Measurements from ENCODE around the gene SRPK2. TPM values are rescaled to one million over a fixed set of nuclear protein-coding genes. Genes with fewer than 3 reads are reported as not detected.

The SRPK2 gene
- total RNA-seq, 1 experiment from 2014 or later, result 50.5 TPM

DNA sequence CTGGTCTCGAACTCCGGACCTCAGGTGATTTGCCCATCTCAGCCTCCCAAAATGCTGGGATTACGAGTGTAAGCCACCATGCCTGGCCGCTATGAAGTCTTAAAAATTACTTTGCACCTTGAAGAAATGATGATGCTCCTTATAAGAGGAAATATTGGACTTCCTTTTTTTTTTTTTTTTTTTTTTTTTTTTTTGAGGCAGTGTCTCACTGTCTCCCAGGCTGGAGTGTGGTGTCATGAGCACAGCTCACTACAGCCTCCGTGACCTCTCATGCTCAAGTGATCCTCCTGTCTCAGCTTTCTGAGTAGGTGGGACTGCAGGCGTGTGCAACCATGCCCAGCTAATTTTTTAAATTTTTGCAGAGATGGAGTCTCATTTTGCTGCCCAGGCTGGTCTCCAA is 309.4 kb downstream of the SRPK2 start:
- H3K36me3 Mint-ChIP-seq, result peaks cover 80% of the 10 kb centered on the region
- POLR2A ChIA-PET, result no interaction called here
- H3K4me3 Mint-ChIP-seq, result no peak overlapping the region
- no peak for ATAC-seq
- no peaks in the 10 kb centered on the region for H3K27me3 Mint-ChIP-seq (ENCODE audit: low read depth)
- no peaks in the 10 kb centered on the region for H3K9me3 Mint-ChIP-seq
- DNase-seq (ENCODE audit: low spot score), result no peak
- CTCF ChIA-PET, result interaction anchor here (0.6 kb wide), 1 partner anchor 107 kb away, joined by 3 read pairs; no protein-coding TSS in a partner anchor
- TF ChIP-seq EMX1 (CRISPR knock-in tag; IDR thresholded peaks at IDR 0.05) (no peak), NFYB (CRISPR knock-in tag; conservative IDR thresholded peaks at IDR 0.05; ENCODE audit: low read depth) (no peak), CBFB (CRISPR knock-in tag; IDR thresholded peaks at IDR 0.05; ENCODE audit: low read depth) (no peak), IRF1 (CRISPR knock-in tag; IDR thresholded peaks at IDR 0.05) (no peak), NFE2L1 (CRISPR knock-in tag; IDR thresholded peaks at IDR 0.05) (no peak), JUN (CRISPR knock-in tag; IDR thresholded peaks at IDR 0.05) (no peak), NFATC4 (CRISPR knock-in tag; IDR thresholded peaks at IDR 0.05) (no peak)
- TF ChIP-seq, protein P1, sequence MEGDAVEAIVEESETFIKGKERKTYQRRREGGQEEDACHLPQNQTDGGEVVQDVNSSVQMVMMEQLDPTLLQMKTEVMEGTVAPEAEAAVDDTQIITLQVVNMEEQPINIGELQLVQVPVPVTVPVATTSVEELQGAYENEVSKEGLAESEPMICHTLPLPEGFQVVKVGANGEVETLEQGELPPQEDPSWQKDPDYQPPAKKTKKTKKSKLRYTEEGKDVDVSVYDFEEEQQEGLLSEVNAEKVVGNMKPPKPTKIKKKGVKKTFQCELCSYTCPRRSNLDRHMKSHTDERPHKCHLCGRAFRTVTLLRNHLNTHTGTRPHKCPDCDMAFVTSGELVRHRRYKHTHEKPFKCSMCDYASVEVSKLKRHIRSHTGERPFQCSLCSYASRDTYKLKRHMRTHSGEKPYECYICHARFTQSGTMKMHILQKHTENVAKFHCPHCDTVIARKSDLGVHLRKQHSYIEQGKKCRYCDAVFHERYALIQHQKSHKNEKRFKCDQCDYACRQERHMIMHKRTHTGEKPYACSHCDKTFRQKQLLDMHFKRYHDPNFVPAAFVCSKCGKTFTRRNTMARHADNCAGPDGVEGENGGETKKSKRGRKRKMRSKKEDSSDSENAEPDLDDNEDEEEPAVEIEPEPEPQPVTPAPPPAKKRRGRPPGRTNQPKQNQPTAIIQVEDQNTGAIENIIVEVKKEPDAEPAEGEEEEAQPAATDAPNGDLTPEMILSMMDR (IDR thresholded peaks at IDR 0.05), result no peak
- H3K27ac Mint-ChIP-seq, result no peak overlapping the region
- no peaks in the 10 kb centered on the region for H3K4me1 Mint-ChIP-seq

- no peaks in the 10 kb centered on the region for H3K27me3 Mint-ChIP-seq (ENCODE audit: low read depth)
- peaks cover 75% of the 10 kb centered on the region for H3K36me3 Mint-ChIP-seq
- POLR2A ChIA-PET, result no interaction called here
Measured at GRCh38 chr7:105073143-105073542, 315.6 kb downstream of the SRPK2 start.

GRCh38 chr7:105068886-105069285 is 319.8 kb downstream of the SRPK2 start:
- no peak overlapping the region for H3K4me3 Mint-ChIP-seq
- no peak for ATAC-seq
- POLR2A ChIA-PET, result no interaction called here
- no peak for DNase-seq (ENCODE audit: low spot score)
- no peaks in the 10 kb centered on the region for H3K9me3 Mint-ChIP-seq
- CTCF ChIA-PET, result interaction anchor here (0.9 kb wide), 1 partner anchor 87 kb away, joined by 3 read pairs; no protein-coding TSS in a partner anchor
- H3K4me1 Mint-ChIP-seq, result no peaks in the 10 kb centered on the region
- no peaks in the 10 kb centered on the region for H3K27me3 Mint-ChIP-seq (ENCODE audit: low read depth)
- peaks cover 51% of the 10 kb centered on the region for H3K36me3 Mint-ChIP-seq
- no peak overlapping the region for H3K27ac Mint-ChIP-seq
- TF ChIP-seq, protein P2, sequence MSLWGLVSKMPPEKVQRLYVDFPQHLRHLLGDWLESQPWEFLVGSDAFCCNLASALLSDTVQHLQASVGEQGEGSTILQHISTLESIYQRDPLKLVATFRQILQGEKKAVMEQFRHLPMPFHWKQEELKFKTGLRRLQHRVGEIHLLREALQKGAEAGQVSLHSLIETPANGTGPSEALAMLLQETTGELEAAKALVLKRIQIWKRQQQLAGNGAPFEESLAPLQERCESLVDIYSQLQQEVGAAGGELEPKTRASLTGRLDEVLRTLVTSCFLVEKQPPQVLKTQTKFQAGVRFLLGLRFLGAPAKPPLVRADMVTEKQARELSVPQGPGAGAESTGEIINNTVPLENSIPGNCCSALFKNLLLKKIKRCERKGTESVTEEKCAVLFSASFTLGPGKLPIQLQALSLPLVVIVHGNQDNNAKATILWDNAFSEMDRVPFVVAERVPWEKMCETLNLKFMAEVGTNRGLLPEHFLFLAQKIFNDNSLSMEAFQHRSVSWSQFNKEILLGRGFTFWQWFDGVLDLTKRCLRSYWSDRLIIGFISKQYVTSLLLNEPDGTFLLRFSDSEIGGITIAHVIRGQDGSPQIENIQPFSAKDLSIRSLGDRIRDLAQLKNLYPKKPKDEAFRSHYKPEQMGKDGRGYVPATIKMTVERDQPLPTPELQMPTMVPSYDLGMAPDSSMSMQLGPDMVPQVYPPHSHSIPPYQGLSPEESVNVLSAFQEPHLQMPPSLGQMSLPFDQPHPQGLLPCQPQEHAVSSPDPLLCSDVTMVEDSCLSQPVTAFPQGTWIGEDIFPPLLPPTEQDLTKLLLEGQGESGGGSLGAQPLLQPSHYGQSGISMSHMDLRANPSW (CRISPR knock-in tag; conservative IDR thresholded peaks at IDR 0.05; ENCODE audit: low read depth), result no peak
- TF ChIP-seq ZNF532 (CRISPR knock-in tag; IDR thresholded peaks at IDR 0.05; ENCODE audit: borderline replicate concordance) (no peak), ATF3 (CRISPR knock-in tag; conservative IDR thresholded peaks at IDR 0.05) (no peak)
- TF ChIP-seq, protein P3, sequence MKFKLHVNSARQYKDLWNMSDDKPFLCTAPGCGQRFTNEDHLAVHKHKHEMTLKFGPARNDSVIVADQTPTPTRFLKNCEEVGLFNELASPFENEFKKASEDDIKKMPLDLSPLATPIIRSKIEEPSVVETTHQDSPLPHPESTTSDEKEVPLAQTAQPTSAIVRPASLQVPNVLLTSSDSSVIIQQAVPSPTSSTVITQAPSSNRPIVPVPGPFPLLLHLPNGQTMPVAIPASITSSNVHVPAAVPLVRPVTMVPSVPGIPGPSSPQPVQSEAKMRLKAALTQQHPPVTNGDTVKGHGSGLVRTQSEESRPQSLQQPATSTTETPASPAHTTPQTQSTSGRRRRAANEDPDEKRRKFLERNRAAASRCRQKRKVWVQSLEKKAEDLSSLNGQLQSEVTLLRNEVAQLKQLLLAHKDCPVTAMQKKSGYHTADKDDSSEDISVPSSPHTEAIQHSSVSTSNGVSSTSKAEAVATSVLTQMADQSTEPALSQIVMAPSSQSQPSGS (CRISPR knock-in tag; IDR thresholded peaks at IDR 0.05; ENCODE audit: borderline replicate concordance, low read depth), result no peak

More at GRCh38 chr7:105073143-105073542, 315.6 kb downstream of the SRPK2 start:
- TF ChIP-seq FOXJ3 (CRISPR knock-in tag; IDR thresholded peaks at IDR 0.05; ENCODE audit: borderline replicate concordance), result no peak
- TF ChIP-seq, protein P4, sequence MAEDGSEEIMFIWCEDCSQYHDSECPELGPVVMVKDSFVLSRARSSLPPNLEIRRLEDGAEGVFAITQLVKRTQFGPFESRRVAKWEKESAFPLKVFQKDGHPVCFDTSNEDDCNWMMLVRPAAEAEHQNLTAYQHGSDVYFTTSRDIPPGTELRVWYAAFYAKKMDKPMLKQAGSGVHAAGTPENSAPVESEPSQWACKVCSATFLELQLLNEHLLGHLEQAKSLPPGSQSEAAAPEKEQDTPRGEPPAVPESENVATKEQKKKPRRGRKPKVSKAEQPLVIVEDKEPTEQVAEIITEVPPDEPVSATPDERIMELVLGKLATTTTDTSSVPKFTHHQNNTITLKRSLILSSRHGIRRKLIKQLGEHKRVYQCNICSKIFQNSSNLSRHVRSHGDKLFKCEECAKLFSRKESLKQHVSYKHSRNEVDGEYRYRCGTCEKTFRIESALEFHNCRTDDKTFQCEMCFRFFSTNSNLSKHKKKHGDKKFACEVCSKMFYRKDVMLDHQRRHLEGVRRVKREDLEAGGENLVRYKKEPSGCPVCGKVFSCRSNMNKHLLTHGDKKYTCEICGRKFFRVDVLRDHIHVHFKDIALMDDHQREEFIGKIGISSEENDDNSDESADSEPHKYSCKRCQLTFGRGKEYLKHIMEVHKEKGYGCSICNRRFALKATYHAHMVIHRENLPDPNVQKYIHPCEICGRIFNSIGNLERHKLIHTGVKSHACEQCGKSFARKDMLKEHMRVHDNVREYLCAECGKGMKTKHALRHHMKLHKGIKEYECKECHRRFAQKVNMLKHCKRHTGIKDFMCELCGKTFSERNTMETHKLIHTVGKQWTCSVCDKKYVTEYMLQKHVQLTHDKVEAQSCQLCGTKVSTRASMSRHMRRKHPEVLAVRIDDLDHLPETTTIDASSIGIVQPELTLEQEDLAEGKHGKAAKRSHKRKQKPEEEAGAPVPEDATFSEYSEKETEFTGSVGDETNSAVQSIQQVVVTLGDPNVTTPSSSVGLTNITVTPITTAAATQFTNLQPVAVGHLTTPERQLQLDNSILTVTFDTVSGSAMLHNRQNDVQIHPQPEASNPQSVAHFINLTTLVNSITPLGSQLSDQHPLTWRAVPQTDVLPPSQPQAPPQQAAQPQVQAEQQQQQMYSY (CRISPR knock-in tag; IDR thresholded peaks at IDR 0.05), result no peak
- Mint-ChIP-seq H3K4me1 (no peaks in the 10 kb centered on the region), H3K27ac (no peak overlapping the region), H3K4me3 (no peak overlapping the region), H3K9me3 (no peaks in the 10 kb centered on the region)
- no peak for ATAC-seq
- DNase-seq (ENCODE audit: low spot score), result no peak
- CTCF ChIA-PET, result no interaction called here
